Mesodermal cell (in vitro differentiated cells): ENCODE measurements around the gene PRSS16.
A peak's percentile ranks its signal among the peaks of the same experiment; 100 is the strongest.

Experiments
- H3K27ac ChIP-seq: 2 replicates; pipeline ENCODE4 v1.7.0; 2013; ENCODE audit warnings: mild to moderate bottlenecking, low read depth, low read length, moderate library complexity; ENCODE audit not compliant: severe bottlenecking
- H3K36me3 ChIP-seq: 2 replicates; pipeline ENCODE4 v1.7.1; 2013; ENCODE audit warnings: mild to moderate bottlenecking, low read length, moderate library complexity; ENCODE audit not compliant: control insufficient read depth, insufficient read depth
- H3K4me1 ChIP-seq: one replicate; pipeline ENCODE4 v1.7.1; 2013; ENCODE audit warnings: mild to moderate bottlenecking, low read length; ENCODE audit not compliant: insufficient read depth, control insufficient read depth, poor library complexity, severe bottlenecking
- H3K4me3 ChIP-seq: 2 replicates; pipeline ENCODE4 v1.7.0; 2013; ENCODE audit warnings: low read length, control low read depth, mild to moderate bottlenecking; ENCODE audit not compliant: insufficient read depth, poor library complexity, severe bottlenecking; ENCODE audit errors: extremely low read depth
- H3K9me3 ChIP-seq: 2 replicates; pipeline ENCODE4 v1.7.1; 2013; ENCODE audit warnings: mild to moderate bottlenecking, low read length, moderate library complexity; ENCODE audit not compliant: control insufficient read depth
- WGBS, 2 experiments: methylation state at CpG; one replicate each; pipeline ENCODE4 v1.1.5; 2013; ENCODE audit warnings: missing lambda C conversion rate in 2 of 2; ENCODE audit not compliant: insufficient coverage in 2 of 2; 5-methylcytosine and 5-hydroxymethylcytosine counted together

PRSS16 gene

DNA sequence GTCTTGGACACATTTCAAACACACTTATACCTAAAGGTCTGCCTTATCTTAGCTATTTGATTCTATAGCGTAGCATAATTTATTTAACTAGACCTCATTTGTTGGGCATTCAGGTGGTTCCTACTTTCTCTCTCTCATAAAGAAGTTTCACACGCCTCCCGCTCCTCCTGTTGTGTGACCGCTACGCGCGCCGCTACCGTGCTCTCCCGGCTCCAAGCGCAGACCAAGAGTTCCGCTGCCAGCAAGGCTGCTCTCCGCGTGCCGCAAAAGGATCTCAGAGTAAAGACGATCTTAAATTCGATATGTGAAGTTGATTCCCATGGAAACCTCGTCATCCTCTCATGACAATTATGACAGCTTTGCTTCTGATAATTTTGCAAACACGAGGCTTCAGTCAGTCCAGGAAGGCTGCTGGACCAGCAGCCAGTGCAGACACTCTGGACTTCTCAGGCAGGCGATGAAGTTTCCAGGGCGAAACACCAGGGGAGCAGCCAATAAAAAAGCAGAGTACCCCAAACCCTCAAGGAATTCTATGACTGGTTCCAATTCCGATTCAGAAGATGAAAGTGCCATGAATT is 20.4 kb downstream of the PRSS16 start:
- Histone ChIP-seq H3K36me3 (no peaks in the 10 kb centered on the region), H3K9me3 (no peaks in the 10 kb centered on the region), H3K4me1 (no peaks in the 10 kb centered on the region), H3K27ac (no peak overlapping the region), H3K4me3 (no peak overlapping the region)
- 51 to 74% methylated on average over 15 to 21 of the region's 22 CpGs for WGBS, 2 experiments

- H3K9me3 ChIP-seq: no peaks in the 10 kb centered on the region
- no peak overlapping the region for H3K4me3 ChIP-seq
- no peaks in the 10 kb centered on the region for H3K36me3 ChIP-seq
- no peaks in the 10 kb centered on the region for H3K4me1 ChIP-seq
- WGBS, 2 experiments: 89 to 95% methylated on average over 7 to 12 of the region's 14 CpGs
- H3K27ac ChIP-seq: no peak overlapping the region
Measured at GRCh38 chr6:27268803-27269202, 21.3 kb downstream of the PRSS16 start.

DNA sequence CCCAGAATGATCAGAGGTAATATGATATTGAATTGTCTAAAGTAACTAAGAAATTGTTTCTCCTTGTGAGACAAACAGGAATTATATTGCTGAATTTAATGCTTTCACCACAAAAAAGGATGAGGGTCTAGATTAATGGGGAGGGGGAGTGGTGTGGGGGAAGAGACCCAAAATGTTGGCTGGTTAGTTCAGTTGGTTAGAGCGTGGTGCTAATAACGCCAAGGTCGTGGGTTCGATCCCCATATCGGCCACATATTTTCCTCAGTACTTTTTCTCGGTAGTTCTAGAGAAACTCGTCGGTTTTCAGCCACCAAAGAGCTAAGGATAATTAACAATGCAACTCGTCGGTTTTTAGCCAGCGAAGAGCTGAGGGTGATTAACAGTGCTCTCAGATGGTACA is 26.3 kb downstream of the PRSS16 start:
- Histone ChIP-seq H3K4me3 (no peak overlapping the region), H3K9me3 (no peaks in the 10 kb centered on the region), H3K27ac (no peak overlapping the region), H3K4me1 (no peaks in the 10 kb centered on the region), H3K36me3 (no peaks in the 10 kb centered on the region)
- WGBS, 2 experiments: 72 to 76% methylated on average over 11 of the region's 11 CpGs

- Histone ChIP-seq H3K36me3 (no peaks in the 10 kb centered on the region), H3K27ac (no peak overlapping the region), H3K4me1 (no peaks in the 10 kb centered on the region), H3K4me3 (no peak overlapping the region), H3K9me3 (no peaks in the 10 kb centered on the region)
- WGBS, 2 experiments: 38 to 39% methylated on average over 30 to 31 of the region's 36 CpGs
Measured at GRCh38 chr6:27275025-27275956, 27.8 kb downstream of the PRSS16 start.

GRCh38 chr6:27279513-27280063 is 32.1 kb downstream of the PRSS16 start:
- H3K9me3 ChIP-seq: no peaks in the 10 kb centered on the region
- 1 to 5% methylated on average over 16 of the region's 24 CpGs for WGBS, 2 experiments
- H3K4me3 ChIP-seq: peak overlapping the region; percentile 58
- H3K36me3 ChIP-seq: no peaks in the 10 kb centered on the region
- no peaks in the 10 kb centered on the region for H3K4me1 ChIP-seq
- H3K27ac ChIP-seq: no peak overlapping the region

DNA sequence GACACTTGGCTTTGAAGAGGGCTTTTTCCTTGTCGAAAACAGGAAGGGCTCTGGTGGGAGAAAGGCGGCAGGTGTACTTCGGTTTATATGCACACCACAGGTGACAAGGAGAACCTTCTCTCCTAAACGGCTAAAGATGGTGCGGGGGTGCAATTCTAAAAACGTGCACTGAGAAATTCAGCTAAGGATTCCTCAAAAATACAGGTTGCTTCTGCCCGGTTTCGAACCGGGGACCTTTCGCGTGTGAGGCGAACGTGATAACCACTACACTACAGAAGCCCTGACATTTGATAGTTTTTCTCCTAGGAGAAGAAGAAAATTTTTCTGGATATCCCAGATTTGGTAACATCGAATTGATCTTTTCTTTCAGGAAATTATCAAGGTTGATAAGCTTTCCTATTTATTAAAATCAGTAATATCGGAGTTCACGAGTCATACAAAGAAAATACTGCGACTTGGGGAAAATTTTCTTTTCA is 32.6 kb downstream of the PRSS16 start:
- Histone ChIP-seq H3K9me3 (no peaks in the 10 kb centered on the region), H3K27ac (no peak overlapping the region)
- 3% methylated on average over 6 of the region's 17 CpGs; no CpG with 5 or more reads in 1 of the 2 experiments for WGBS, 2 experiments

DNA sequence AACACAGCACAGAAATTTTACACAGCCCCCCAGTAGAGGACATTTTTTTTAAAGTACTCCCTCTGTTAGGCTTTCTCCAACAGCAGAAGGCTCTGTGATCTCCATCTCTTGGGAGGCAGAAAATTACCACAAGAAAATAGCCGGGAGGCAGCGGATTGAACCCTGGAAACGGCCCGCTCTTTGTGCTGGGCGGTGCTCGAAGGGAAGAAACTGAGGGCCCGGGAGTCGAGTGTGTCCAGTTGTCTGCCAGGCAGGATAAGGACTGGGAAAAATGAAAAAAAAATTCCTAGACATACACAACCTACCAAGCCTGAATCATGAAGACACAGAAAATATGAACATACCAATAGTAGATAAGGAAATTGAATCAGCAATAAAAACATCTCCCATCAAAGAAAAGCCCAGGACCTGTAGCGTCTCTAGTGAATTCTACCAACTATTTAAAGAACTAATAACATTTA is 33.1 kb downstream of the PRSS16 start:
- WGBS, 2 experiments: 0 to 2% methylated on average over 6 to 7 of the region's 9 CpGs
- Histone ChIP-seq H3K27ac (no peak overlapping the region), H3K9me3 (no peaks in the 10 kb centered on the region), H3K4me1 (no peaks in the 10 kb centered on the region), H3K4me3 (peak overlapping the region; percentile 58), H3K36me3 (no peaks in the 10 kb centered on the region)

More for the DNA sequence above, 32.6 kb downstream of the PRSS16 start:
- Histone ChIP-seq H3K4me1 (no peaks in the 10 kb centered on the region), H3K4me3 (peak overlapping the region; percentile 58), H3K36me3 (no peaks in the 10 kb centered on the region)

- Histone ChIP-seq H3K9me3 (no peaks in the 10 kb centered on the region), H3K36me3 (no peaks in the 10 kb centered on the region), H3K4me3 (peak overlapping the region; percentile 58), H3K27ac (no peak overlapping the region), H3K4me1 (no peaks in the 10 kb centered on the region)
- WGBS, 2 experiments: 0 to 3% methylated on average over 4 to 7 of the region's 13 CpGs
Measured at GRCh38 chr6:27281105-27281539, 33.6 kb downstream of the PRSS16 start.

DNA sequence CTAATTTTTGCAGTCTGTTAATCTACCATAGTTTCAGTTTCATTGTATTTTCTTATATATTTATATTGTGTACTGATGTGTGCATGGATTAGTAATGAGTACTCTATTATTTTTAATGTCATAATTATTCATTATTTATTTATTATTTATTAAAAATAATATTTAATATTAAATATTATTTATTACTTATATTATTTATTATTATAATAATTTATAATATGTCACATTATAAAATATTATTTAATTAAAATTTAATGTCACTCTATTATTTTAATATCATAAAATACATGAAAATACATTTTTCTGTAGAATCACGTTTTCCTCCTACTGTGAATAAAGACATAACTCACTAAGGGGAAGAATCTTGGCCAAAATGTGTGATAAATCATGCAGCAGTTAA is 34.1 kb downstream of the PRSS16 start:
- WGBS, 2 experiments: no CpG with 5 or more reads among the region's 1 CpG
- Histone ChIP-seq H3K27ac (no peak overlapping the region), H3K9me3 (no peaks in the 10 kb centered on the region), H3K36me3 (no peaks in the 10 kb centered on the region), H3K4me3 (no peak overlapping the region), H3K4me1 (no peaks in the 10 kb centered on the region)

DNA sequence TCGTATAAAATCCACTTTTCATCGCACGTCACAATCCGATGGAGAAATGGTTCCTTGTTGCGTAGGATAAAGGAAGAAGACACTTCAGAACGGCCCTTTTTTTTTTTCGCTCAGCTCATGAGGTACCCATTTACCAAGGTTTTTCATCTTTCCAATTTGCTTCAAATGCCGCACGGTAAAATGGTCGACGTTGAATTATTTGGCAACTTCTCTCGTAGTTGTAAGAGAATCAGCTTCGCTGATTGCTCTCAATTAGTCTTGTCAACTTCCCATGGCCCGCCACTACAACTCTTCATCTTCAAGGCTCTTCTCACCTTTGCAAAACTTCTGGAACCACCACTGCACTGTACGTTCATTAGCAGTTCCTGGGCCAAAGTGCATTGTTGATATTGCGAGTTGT is 35.8 kb downstream of the PRSS16 start:
- no peaks in the 10 kb centered on the region for H3K4me1 ChIP-seq

More for the DNA sequence above, 35.8 kb downstream of the PRSS16 start:
- Histone ChIP-seq H3K4me3 (no peak overlapping the region), H3K27ac (no peak overlapping the region), H3K9me3 (no peaks in the 10 kb centered on the region), H3K36me3 (no peaks in the 10 kb centered on the region)
- 89 to 90% methylated on average over 15 to 16 of the region's 16 CpGs for WGBS, 2 experiments
